Measurements from ENCODE around the gene PRXL2B. TPM values are rescaled to one million over a fixed set of nuclear protein-coding genes. Genes with fewer than 3 reads are reported as not detected.
A peak's percentile ranks its signal among the peaks of the same experiment; 100 is the strongest.

The PRXL2B gene
- total RNA-seq, 1 donor from 2014 or later = 8.2 TPM

DNA sequence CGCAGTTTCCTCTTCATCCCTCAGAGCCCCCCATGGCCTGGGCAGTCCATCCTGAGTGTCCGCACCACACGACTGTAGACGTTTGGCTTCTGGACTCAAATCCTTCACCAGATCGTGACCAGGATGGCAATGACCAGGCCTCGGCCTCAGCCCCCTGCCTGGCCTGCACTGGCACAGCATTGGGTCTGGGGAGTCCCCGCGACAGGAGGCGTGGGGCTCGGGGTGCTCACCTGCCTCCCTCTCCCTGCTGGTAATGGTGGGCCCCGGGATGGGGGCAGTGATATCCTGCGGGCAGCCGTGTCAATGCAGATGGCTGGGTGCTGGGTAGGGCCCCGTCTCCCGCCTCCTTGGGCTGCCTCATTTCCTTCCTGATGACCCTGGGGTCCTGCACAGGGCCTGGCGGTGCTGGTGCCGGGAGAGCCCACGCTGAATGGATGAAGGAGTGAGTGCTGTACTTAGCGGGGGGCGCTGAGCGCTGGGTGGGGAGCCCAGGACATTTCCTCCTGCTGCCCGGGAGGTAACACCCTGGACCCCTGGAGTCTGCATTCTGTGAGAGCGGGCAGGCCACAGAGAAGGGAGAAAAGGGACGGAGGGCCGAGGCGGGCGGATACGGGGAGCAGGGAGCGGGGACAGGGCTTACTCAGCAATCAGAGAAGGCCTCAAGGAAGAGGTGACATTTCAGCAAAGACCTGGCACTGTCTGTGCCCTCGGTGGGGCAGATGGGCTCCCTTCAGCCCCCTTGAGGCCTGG, 32.5 kb upstream of the PRXL2B start:
- Histone ChIP-seq H3K27me3 (ENCODE audit: low read depth) (peaks cover 9% of the 10 kb centered on the region), H3K27ac (replicated peaks) (peak overlapping the region; percentile 12), H3K4me1 (peaks cover 66% of the 10 kb centered on the region), H3K36me3 (peaks cover 10% of the 10 kb centered on the region), H3K4me3 (no peak overlapping the region), H3K9me3 (replicated peaks) (no peaks in the 10 kb centered on the region)
- DNase-seq = no peak
- TF ChIP-seq, protein P1, sequence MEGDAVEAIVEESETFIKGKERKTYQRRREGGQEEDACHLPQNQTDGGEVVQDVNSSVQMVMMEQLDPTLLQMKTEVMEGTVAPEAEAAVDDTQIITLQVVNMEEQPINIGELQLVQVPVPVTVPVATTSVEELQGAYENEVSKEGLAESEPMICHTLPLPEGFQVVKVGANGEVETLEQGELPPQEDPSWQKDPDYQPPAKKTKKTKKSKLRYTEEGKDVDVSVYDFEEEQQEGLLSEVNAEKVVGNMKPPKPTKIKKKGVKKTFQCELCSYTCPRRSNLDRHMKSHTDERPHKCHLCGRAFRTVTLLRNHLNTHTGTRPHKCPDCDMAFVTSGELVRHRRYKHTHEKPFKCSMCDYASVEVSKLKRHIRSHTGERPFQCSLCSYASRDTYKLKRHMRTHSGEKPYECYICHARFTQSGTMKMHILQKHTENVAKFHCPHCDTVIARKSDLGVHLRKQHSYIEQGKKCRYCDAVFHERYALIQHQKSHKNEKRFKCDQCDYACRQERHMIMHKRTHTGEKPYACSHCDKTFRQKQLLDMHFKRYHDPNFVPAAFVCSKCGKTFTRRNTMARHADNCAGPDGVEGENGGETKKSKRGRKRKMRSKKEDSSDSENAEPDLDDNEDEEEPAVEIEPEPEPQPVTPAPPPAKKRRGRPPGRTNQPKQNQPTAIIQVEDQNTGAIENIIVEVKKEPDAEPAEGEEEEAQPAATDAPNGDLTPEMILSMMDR (IDR thresholded peaks at IDR 0.05; ENCODE audit: borderline replicate concordance) = no peak
- intact Hi-C loops (cut with micrococcal nuclease) = no loop called here

DNA sequence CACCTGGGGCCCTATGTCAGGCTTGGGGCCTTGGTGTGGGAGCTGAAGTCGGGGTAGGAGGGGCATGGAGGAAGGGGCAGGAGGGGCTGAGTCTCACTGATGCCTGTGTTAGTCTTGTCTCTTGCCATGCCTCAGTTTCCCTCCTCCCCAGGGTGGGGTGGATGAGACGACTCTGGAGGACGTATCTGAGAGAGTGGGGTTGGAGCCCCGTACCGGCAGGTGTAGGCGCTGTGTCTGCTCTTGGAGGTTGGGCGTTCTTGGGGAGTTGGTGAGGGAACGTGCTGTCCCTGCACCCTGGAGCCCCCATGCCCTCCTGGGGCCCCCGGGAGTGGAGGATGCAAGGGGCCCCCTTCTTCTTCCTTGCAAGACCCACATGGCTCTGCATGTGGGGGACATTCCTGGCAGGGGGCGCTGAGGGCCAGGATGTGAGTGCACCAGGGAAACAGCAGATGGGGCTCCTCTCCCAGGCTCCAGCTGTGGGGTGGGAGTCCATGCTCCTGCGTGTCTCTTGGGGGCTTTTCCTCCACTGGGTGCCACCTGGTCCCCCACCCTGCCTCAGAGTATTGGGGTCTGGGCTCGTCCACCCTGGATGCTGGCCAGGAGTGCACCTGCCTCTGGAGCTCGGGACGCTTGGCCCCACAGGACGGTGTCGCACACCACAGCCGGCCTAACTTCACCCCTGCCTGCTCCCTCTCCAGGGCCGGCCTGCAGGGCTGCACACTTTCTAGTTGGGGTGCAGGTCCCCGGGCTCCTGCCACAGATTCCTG, 31.8 kb upstream of the PRXL2B start:
- Histone ChIP-seq H3K4me3 (peak overlapping the region; percentile 70), H3K9me3 (replicated peaks) (no peaks in the 10 kb centered on the region), H3K36me3 (peaks cover 18% of the 10 kb centered on the region), H3K27me3 (ENCODE audit: low read depth) (peaks cover 9% of the 10 kb centered on the region), H3K27ac (replicated peaks) (peak overlapping the region; percentile 92), H3K4me1 (peaks cover 66% of the 10 kb centered on the region)
- intact Hi-C loops (cut with micrococcal nuclease) = no loop called here
- no peak for DNase-seq
- TF ChIP-seq, protein P1 (IDR thresholded peaks at IDR 0.05; ENCODE audit: borderline replicate concordance) = peak; percentile 57

DNA sequence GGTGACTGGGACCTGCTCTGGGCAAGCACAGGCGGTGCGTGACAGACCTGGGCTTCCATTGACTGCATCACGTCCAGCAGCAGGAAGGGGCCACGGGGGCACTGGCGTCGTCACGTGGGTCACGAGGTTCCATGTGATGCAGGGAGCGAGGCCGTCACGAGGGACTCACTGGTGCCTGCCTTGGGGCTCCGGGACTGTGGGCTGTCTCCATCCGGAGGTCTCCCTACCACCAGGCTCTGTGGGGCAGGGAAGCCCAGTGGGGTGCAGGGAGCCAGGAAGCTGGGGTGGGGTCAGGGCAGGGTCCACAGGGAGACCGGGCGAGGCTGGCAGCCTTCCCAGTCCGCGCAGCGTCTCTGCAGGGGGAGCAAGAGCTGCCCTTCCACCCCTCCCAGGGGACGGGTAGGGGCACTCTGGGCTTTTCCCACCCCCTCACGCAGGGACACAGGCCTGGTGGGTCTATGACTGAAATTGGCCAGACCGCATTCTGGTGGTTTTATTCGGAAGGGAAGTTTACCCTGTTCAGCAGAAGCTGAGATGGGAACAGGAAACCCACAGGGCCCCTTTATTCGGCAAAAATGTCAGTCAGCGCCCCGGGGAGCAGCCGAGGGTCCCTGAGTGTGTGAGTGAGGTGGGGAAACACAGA, 30.8 kb upstream of the PRXL2B start:
- TF ChIP-seq, protein P1 (IDR thresholded peaks at IDR 0.05; ENCODE audit: borderline replicate concordance) = no peak
- Histone ChIP-seq H3K4me3 (peak overlapping the region; percentile 70), H3K36me3 (peaks cover 27% of the 10 kb centered on the region), H3K27me3 (ENCODE audit: low read depth) (peaks cover 9% of the 10 kb centered on the region), H3K4me1 (peaks cover 61% of the 10 kb centered on the region), H3K9me3 (replicated peaks) (no peaks in the 10 kb centered on the region), H3K27ac (replicated peaks) (peak overlapping the region; percentile 92)
- intact Hi-C loops (cut with micrococcal nuclease) = no loop called here
- peak; percentile 81 for DNase-seq

GRCh38 chr1:2556277-2556677, 30.3 kb upstream of the PRXL2B start, which contains the start of gene TNFRSF14:
Gene TNFRSF14, plus strand, starts transcription at chr1:2556371. Its CDS starts 294 bp downstream, at chr1:2556665.
- Histone ChIP-seq H3K4me1 (peaks cover 61% of the 10 kb centered on the region), H3K27me3 (ENCODE audit: low read depth) (peaks cover 9% of the 10 kb centered on the region), H3K36me3 (peaks cover 30% of the 10 kb centered on the region), H3K9me3 (replicated peaks) (no peaks in the 10 kb centered on the region), H3K4me3 (peak within 1 kb of the TSS; percentile 70), H3K27ac (replicated peaks) (peak within 1 kb of the TSS; percentile 92)
- intact Hi-C loops (cut with micrococcal nuclease) = no loop called here
- TF ChIP-seq, protein P1 (IDR thresholded peaks at IDR 0.05; ENCODE audit: borderline replicate concordance) = peak; percentile 9
- no peak for DNase-seq

DNA sequence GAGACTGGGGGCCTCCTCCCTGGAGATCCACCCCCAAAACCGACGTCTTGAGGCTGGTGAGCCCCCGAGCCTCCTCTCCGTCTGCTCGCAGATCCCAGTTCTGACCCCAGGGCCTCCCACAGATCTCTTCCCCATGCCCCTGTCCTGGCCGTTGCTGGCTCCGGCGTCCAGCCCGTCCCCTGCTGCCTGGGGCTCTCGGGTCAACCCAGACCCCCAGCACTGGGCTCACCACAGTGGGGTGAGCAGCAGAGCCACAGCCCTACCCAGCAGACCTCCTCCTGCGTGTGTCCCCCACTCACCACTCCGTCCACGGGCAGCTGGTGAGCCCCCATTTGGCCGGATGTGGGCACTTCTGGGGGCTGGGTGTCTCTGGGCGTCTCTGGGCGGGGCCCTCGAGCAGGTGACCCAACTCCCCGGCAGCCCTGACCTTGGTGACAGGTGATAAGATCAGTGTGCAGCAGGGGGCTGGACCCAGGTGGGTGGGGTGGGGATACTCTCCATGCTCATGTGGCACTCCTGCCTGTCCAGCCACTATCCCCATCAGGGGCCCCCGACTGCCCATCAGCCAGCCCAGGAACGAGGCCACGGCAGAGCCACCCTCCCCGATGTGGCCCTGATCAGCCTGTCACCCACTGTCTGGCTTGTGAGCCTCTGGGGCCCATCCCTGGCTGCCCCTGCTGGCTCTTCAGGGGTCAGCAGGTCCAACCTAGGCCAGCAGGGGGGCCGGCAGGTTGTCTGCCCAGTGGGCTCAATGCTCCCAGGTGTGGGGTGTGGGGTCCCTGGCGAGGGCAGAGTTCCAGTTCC, 29.7 kb upstream of the PRXL2B start:
- Histone ChIP-seq H3K4me3 (peak overlapping the region; percentile 70), H3K36me3 (peaks cover 30% of the 10 kb centered on the region), H3K27me3 (ENCODE audit: low read depth) (peaks cover 9% of the 10 kb centered on the region), H3K27ac (replicated peaks) (peak overlapping the region; percentile 92), H3K4me1 (peaks cover 61% of the 10 kb centered on the region), H3K9me3 (replicated peaks) (no peaks in the 10 kb centered on the region)
- intact Hi-C loops (cut with micrococcal nuclease) = no loop called here
- no peak for DNase-seq
- TF ChIP-seq, protein P1 (IDR thresholded peaks at IDR 0.05; ENCODE audit: borderline replicate concordance) = no peak
